HK-2 (cell line): ENCODE results near the gene GH2.

ENCODE experiments used
- DNase-seq: peaks from one replicate; pipeline ENCODE4 v3.0.0-alpha.2; 2018; ENCODE audit not compliant: unreplicated experiment

GH2 gene

DNA sequence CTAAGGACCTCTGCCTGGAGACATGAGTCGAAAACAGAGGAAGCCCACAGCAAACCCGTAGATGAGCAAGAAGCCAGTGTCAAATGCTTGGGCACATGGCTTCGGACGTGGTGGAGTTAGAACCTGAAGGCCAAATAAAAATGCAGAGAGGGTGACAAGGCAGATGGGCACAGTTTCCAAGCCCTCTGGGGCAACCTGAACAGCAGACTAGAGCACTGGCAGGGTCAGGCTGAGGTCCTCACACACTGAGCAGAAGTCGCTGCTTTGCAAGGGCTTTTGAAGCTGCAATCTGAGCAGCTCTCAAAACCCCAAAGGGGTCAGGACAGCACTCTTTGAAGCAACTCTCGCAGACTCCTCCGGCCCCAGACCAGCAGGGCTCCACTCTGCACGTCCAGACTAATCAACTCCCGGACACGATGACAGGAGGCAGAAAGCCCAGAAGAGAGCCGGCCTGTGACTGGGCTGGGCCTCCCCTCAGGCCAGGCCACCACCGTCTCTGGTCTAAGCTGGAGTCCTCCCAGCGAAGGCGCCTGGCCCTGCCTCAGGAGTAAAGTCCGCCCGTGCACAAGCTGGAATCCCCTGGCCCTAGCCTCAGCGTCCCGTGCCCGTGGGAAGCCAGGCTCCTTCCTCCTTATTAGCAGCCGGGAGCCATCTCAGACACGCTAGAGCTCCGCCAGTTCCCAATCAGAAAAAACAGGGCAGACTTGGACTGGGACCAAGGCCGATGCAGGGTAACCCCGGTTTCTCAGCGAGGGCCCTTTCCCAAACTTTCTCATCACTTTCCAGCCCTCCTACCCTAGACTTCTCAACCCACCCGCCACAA, 40.2 kb downstream of the GH2 start:
- DNase-seq, result peak; percentile 57

DNA sequence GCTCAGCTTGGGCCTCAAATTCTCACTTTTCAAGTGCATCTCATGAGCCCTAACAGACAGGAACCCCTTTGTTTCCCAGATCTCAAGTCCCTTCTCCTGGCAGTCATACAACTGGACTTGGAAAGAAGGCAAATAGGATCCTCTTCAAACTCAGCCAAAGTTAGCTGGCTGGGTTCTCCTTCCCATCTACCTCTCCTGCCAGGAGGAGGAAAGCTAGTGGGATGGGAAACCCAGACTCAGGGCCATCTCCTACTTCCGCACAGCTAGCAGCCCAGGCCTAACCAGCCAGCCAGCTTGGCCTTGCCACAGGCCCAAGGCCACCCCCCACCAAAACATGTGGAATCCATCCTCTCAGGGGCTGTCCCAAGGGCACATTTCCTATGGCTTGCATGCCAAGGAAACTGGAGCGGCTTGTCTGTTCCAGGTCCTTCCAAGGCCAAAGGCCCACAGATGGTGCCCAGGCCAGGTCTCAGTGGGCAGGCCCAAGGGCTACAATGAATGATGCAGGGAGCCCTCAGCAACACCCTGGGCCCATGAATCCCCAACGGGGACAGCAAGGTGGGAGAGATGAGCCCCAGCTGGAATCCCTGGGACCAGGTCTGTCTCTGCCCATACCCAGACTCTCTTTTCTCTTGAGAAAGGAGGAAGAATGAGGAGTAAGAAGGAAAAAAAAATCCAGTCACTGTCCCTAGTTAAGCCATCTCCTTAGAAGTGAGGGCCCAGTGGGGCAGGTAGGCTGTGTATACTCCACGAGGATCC, 41.0 kb downstream of the GH2 start:
- no peak for DNase-seq

- DNase-seq, result no peak
These were observed 43.0 kb downstream of the GH2 start for GRCh38 chr17:63838631-63839171.

DNA sequence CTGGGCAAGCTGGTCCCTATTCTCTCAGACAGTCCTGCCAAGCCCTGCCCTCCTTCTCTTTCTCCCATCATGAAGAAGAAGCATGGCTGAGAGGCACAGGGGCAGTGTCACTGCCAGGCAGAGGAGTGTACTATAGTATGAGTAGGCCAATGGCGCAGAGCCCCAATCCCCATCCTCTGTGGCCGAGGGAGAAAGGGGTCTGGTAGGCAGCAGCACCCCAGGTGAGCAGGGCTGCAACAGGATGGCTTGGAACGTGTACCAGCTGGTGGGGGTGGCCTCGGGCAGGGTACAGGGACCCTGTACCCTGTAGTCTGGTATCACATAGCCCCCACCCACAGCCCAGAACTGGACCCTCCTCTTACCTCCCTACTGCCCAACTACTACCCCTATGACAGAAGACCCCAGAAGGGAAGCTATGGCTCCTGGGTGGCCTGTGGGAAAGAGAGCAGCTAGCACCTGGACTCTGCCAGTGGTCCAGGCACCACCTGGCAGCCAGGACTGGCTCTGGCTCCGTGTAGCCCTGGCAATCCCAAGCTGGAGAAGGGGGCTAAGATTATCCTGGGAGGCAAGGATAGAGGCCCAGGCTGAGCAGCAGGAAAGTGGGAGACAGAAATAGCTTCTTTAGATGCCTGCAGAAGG, 43.7 kb downstream of the GH2 start:
- no peak for DNase-seq

DNA sequence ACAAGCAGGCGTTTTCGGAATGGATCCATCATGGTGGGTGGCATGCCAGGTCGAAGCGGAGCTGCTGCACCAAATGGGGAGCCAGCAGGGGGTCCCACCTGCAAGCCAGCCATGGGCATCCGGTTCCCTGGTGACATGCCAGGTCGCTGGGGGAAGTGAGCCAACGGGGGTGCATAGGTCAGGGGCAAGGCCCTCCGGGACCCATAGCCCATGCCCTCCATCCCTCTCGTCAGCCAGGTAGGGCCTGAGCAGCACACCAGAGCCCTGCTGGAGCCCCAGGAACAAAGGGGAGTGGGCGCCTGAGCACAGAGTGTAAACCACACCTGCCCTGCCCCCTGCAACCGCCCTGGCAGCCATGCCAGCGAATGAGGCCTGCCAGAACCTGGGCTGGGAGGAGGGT, 44.3 kb downstream of the GH2 start:
- no peak for DNase-seq

DNA sequence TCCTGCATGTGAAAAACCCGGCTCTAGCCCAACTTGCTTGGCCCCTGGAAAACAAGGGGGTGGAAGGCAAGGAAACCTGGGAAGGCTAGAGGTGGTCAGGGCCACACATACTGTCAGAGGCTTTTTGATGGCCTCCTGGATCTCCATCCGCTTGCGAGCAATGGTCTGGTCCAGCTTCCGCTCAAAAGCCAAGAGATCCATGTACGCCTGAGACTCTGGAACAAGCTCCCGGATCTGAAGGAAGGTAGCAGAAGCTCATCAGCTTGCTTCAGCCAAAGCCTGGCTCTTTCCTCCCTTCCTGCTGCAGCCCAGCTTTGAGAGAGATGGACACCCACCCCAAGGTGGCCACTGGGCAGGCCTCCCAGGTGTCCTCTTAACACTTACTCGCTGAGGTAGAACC, 44.9 kb downstream of the GH2 start:
- DNase-seq, result no peak

GRCh38 chr17:63835167-63835720, 46.5 kb downstream of the GH2 start:
- no peak for DNase-seq

DNA sequence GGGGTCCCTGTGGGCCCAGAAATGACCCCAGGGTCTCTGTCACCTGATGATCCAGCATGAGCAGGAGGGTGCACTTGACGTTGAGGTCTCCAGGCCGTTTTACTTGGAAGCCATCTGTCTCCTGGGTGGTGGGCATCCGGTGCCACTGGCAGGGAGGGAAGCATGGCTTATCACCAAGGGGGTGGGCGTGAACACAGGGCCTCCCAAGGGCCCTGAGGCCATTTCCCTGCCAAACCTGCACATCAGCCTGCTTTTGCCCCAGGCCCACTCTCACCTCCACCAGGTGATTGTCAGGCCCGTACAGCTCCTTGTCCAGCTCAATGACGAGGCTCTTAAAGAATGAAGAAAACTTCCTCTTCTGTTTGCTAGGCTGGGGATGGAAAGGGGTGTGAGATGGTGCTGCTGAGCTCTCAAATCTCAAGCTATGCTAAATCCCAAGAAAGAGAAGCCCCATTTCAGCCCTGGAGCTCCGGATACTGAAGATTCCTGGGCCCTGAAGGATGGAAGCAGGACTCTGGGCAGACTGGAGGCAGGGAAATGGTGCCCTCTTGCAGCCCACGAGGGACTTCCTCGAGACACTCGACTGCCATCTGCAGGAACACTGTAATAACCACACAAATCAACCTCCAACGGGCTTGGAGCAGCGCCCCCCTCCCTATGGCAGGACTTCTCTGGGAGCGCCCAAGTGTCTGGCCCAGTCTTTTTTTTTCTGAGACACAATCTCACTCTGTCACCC, 47.1 kb downstream of the GH2 start:
- peak; percentile 58 for DNase-seq

DNA sequence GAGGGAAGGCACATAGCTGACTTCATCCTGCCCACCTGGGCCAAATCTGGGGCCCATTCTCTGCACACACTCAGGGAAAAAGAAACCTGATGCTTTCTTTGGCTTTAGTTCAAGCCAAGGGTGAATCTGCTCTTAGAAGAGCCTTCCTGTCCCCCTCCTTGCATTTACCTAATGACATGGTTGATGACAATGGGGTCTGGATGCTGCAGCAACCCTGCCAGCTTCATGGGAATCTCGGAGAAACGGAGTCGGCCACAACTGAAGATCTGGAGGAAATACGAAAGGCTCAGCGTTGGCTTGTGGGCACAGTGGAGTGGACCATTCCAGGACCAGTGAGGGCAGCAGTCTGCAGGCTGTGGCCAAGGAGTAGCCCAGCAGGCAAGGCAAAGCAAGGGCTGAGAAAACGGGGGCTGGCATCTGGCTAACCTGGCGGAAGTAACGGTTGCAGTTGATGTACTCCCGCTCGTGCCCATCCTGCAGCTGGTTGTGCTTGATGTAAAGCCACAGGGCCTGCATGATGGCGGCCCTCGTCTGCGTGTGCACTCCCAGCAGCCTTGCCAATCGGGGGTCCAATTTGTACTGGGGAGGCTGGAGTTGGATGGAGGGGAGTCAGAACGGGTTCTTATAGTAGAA, 47.9 kb downstream of the GH2 start:
- DNase-seq, result no peak

- no peak for DNase-seq
These were observed 48.6 kb downstream of the GH2 start for GRCh38 chr17:63833026-63833740.

- DNase-seq, result no peak
These were observed 49.3 kb downstream of the GH2 start for GRCh38 chr17:63832455-63832854.

GRCh38 chr17:63832014-63832413, 49.7 kb downstream of the GH2 start:
- DNase-seq, result no peak

GRCh38 chr17:63831505-63831904, 50.2 kb downstream of the GH2 start:
- DNase-seq, result no peak

DNA sequence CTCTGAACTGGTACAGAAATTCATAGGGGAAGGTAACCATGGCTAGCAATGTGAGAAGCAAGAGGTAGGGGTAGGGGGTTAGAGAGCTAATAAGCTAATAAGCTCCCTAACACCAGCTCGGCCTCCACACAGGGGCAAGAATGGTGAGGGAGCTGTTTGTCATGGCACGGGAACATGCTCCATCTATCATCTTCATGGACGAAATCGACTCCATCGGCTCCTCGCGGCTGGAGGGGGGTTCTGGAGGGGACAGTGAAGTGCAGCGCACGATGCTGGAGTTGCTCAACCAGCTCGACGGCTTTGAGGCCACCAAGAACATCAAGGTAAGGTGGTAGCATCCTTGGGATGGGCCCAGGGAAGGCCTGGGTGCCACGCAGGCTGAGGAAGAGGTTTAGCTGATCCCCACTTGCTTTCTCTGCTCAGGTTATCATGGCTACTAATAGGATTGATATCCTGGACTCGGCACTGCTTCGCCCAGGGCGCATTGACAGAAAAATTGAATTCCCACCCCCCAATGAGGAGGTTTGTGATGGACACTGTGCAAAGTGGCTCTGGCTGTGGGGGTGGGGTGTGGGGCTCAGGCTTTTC, 50.7 kb downstream of the GH2 start:
- no peak for DNase-seq

- DNase-seq, result no peak
These were observed 51.5 kb downstream of the GH2 start for GRCh38 chr17:63830278-63830677.
